Measurements from ENCODE around the gene POLR3F. TPM values are rescaled to one million over a fixed set of nuclear protein-coding genes. Genes with fewer than 3 reads are reported as not detected.
"Not testable (repeated sequence)": the region's sequence is repeated elsewhere in the genome, so short reads cannot be mapped to it uniquely, and the experiment has no call there.

POLR3F gene
- 11.7 and 16.1 TPM in 2 replicates for total RNA-seq

GRCh38 chr20:18466894-18467730 lies at the start of gene POLR3F, which contains the start of gene DZANK1:
TSS of gene POLR3F (plus strand) at chr20:18467390. CDS start at chr20:18467507, 117 bp downstream.
TSS of gene DZANK1 (minus strand) at chr20:18467030. CDS start at chr20:18465358, 1,672 bp downstream.
- peak; percentile 90 for DNase-seq (ENCODE audit: low read depth)

GRCh38 chr20:18421608-18422007 lies 45.6 kb upstream of the POLR3F start:
- no peak for DNase-seq (ENCODE audit: low read depth)

- DNase-seq (ENCODE audit: low read depth), result no peak
Observed at GRCh38 chr20:18427214-18427613, 40.0 kb upstream of the POLR3F start.

GRCh38 chr20:18428490-18429173 lies 38.6 kb upstream of the POLR3F start:
- peak; percentile 70 for DNase-seq (ENCODE audit: low read depth)

GRCh38 chr20:18430172-18430826 lies 36.9 kb upstream of the POLR3F start:
- DNase-seq (ENCODE audit: low read depth), result peak; percentile 44

- DNase-seq (ENCODE audit: low read depth), result no peak
Observed at GRCh38 chr20:18431206-18431605, 36.0 kb upstream of the POLR3F start.

GRCh38 chr20:18436847-18437246 lies 30.3 kb upstream of the POLR3F start:
- no peak for DNase-seq (ENCODE audit: low read depth)

GRCh38 chr20:18440403-18440802 lies 26.8 kb upstream of the POLR3F start:
- no peak for DNase-seq (ENCODE audit: low read depth)

- no peak for DNase-seq (ENCODE audit: low read depth)
Observed at GRCh38 chr20:18443886-18444285, 23.3 kb upstream of the POLR3F start.

- no peak for DNase-seq (ENCODE audit: low read depth)
Observed at GRCh38 chr20:18456600-18456999, 10.6 kb upstream of the POLR3F start.

- peak; percentile 68 for DNase-seq (ENCODE audit: low read depth)
Observed at GRCh38 chr20:18465536-18466200, 1.5 kb upstream of the POLR3F start.

- no peak for DNase-seq (ENCODE audit: low read depth)
Observed at GRCh38 chr20:18466574-18466893, 656 bp upstream of the POLR3F start.

- DNase-seq (ENCODE audit: low read depth), result no peak
Observed at GRCh38 chr20:18477218-18477617, 10.0 kb downstream of the POLR3F start.

GRCh38 chr20:18477821-18478220 lies 10.6 kb downstream of the POLR3F start:
- DNase-seq (ENCODE audit: low read depth), result no peak

GRCh38 chr20:18481596-18481995 lies 14.4 kb downstream of the POLR3F start:
- DNase-seq (ENCODE audit: low read depth), result no peak

- DNase-seq (ENCODE audit: low read depth), result no peak
Observed at GRCh38 chr20:18488301-18488700, 21.1 kb downstream of the POLR3F start.

GRCh38 chr20:18496042-18496441 lies 28.9 kb downstream of the POLR3F start:
- DNase-seq (ENCODE audit: low read depth), result no peak

GRCh38 chr20:18496740-18497592 lies 29.8 kb downstream of the POLR3F start, which contains the start of gene RBBP9:
TSS of gene RBBP9 (minus strand) at chr20:18497225. CDS start at chr20:18497167, 58 bp downstream.
- peak; percentile 59 for DNase-seq (ENCODE audit: low read depth)

- DNase-seq (ENCODE audit: low read depth), result no peak
Observed at GRCh38 chr20:18497603-18498002, 30.4 kb downstream of the POLR3F start.

- not testable (repeated sequence) for DNase-seq (ENCODE audit: low read depth)
Observed at GRCh38 chr20:18501672-18502071, 34.5 kb downstream of the POLR3F start.

All from renal cortical epithelial cell (primary cell).